ENCODE results near the gene ABCA2. TPM values are rescaled to one million over a fixed set of nuclear protein-coding genes. Genes with fewer than 3 reads are reported as not detected.

Gene ABCA2
- total RNA-seq, 1 donor from 2014 or later: 45.0 TPM

GRCh38 chr9:137069508-137070091 lies 41.6 kb upstream of the ABCA2 start:
- intact Hi-C loops (cut with DNase I): no loop called here
- no peak overlapping the region for H3K27ac ChIP-seq
- H3K4me1 ChIP-seq: peaks cover 12% of the 10 kb centered on the region
- H3K27me3 ChIP-seq (ENCODE audit: low read depth): peaks cover 14% of the 10 kb centered on the region
- H3K4me3 ChIP-seq: no peak overlapping the region
- TF ChIP-seq CTCF (IDR thresholded peaks at IDR 0.05): no peak
- ATAC-seq: no peak
- H3K36me3 ChIP-seq: no peaks in the 10 kb centered on the region
- DNase-seq: peak; percentile 45
- no peaks in the 10 kb centered on the region for H3K9me3 ChIP-seq

- Histone ChIP-seq H3K4me3 (no peak overlapping the region), H3K27me3 (ENCODE audit: low read depth) (peaks cover 14% of the 10 kb centered on the region), H3K4me1 (peaks cover 17% of the 10 kb centered on the region), H3K27ac (no peak overlapping the region), H3K36me3 (no peaks in the 10 kb centered on the region), H3K9me3 (no peaks in the 10 kb centered on the region)
- no peak for DNase-seq
- intact Hi-C loops (cut with DNase I): no loop called here
- TF ChIP-seq CTCF (IDR thresholded peaks at IDR 0.05): no peak
- no peak for ATAC-seq
Measured at GRCh38 chr9:137068539-137069507, 40.8 kb upstream of the ABCA2 start.

DNA sequence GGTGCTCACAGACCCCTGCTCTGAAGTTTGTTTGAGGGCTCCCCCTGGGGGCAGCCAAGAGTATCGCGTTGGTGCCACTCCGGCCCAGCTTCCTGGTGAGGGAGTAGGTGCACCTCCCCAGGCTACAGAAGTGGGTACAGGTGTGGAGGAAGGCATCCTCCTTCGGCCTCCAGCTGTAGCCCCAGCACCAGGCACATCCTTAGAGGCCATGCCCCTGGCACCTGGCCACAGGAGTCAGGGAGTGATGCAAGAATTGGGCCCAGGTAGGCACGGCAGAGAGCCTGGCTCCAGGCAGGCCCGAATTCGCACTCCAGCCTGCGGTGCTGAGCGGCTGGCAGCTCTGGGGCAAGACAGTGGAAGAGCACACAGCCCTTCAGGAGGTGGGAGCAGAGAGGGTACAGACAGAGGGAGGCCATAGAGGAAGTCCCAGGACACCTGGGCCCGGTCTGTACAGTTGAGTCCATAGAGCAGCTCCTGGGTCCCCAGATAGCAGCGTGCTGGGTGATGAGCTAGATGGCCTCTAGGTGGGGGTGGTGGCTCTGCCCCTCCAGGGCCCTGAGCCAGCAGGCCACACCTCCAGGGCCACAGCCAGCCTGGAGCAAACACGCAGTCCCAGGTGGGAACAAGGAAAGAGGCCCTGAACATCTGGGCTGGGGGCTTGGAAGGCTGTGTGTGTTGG lies 40.0 kb upstream of the ABCA2 start:
- H3K4me3 ChIP-seq: no peak overlapping the region
- no peaks in the 10 kb centered on the region for H3K9me3 ChIP-seq
- peaks cover 18% of the 10 kb centered on the region for H3K4me1 ChIP-seq
- H3K27ac ChIP-seq: no peak overlapping the region
- intact Hi-C loops (cut with DNase I): no loop called here
- TF ChIP-seq CTCF (IDR thresholded peaks at IDR 0.05): peak; percentile 85
- peak; percentile 61 to 70 for ATAC-seq
- no peaks in the 10 kb centered on the region for H3K36me3 ChIP-seq
- peaks cover 14% of the 10 kb centered on the region for H3K27me3 ChIP-seq (ENCODE audit: low read depth)
- peak; percentile 85 for DNase-seq

DNA sequence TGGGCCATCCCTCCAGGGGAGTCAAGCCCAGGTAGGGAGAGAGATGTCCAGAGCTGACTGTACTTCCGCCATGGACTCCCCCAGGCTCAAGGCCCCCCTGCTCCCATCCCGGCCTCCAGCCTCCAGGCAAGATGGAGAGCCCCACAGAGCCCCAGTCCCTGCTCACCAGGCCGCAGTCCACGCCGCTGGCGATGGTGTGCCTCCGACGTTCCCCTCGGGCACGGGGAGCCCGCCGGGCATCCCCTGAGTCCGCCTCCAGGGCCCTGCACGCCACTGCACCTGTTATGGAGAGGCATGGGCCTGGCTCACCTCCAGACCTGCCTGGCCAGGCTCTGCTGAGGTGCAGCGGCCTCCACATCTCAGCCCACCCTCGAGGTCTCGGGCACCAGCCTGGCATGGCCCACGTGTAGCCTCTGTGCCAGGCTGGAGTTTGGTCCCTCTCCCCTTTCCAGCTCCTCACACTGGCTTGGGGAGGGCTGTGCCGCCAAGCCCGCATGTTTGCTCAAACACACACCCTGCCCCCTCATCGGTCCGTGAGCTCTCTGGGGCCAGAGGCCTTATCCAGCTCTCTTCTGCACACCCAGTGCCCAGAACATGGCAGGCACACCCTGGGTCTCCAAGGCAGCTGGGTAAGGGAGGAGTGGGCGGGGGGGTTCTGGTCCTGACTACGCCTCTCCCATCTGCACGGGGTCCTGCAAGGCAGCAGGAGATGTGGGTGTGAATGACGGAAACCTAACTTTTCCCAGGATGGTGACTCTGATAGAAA lies 38.2 kb upstream of the ABCA2 start:
- TF ChIP-seq CTCF (IDR thresholded peaks at IDR 0.05): no peak
- Histone ChIP-seq H3K36me3 (no peaks in the 10 kb centered on the region), H3K27ac (no peak overlapping the region), H3K4me3 (no peak overlapping the region), H3K9me3 (no peaks in the 10 kb centered on the region), H3K4me1 (peaks cover 17% of the 10 kb centered on the region), H3K27me3 (ENCODE audit: low read depth) (peaks cover 14% of the 10 kb centered on the region)
- DNase-seq (no peak), ATAC-seq (no peak)
- intact Hi-C loops (cut with DNase I): no loop called here

Data from lower lobe of right lung (tissue), 2 donors.